ENCODE measurements around the gene CCDC12.
"Not testable (repeated sequence)": the region's sequence is repeated elsewhere in the genome, so short reads cannot be mapped to it uniquely, and the experiment has no call there.

The CCDC12 gene

DNA sequence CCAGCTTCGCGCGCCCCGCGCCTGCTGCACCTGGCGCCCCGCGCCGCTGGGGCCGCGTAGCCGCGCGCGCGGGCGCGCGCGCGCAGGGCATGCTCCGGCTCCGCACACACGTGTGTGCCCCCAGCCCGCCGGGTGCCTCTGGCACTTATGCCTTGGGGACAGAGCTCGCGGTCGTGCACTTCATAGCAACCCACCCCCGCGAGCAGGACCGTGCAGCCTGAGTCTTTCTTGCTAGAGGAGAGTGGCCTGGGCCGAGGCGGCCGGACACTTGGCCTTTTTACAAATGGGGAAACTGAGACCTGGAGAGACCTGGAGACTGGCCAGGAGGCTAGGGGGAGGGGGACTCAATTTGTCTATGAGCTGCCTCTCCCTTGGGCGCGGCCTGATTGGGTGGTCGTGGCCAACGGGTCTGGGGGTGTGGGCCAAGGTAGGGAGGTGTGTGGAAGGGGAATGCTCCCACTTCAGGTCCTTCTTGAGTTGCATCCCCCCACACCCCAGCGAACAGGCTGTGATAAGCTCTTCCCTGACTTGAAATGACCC lies 3.5 kb upstream of the CCDC12 start:
- DNase-seq (ENCODE audit: low read depth, low spot score): no peak

DNA sequence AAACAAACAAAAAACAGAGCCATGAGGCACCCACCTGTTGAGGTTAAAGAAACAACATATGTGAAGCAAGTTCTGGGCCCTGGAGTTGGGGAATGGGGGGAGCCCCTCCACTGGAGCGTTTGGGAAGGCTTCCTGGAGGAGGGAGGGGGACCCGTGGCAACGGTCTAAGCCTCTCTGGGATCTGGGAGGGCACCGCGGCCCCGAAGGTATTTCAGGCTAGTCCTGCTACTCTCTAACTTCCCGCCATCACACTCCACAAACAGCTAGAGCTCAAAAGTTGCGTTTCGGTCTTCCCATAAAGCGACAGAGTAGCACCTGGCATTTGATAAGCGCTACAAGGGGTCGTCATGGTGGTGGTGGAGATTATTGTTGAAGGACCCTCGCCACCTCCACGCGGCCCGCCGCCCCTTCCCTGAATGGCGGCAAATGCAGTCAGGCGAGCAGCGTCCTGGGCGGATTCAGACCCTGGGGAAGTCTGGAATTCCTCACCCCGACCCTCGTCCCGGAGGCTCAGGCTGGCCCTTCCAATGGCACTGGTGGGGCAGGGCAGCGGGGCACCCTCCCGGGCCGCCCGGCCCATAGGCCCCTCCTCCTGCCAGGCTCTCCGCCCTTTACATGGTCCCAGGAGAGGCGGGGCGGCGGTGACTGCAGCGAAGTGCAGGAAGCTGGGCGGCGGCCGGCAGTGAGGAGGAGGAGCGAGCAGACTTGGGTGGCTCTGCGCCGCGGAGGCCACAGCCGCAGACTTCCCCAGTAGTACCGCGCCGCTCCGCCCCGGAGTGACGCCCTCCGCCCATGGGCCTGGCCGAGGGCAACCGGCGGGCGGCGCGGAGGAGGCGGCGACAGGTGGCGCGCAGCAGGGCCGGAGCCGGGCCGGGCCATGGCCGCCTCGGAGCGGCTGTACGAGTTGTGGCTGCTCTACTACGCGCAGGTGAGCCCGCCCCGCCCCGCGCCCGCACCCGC lies 2.7 kb upstream of the CCDC12 start, which contains the start of gene NBEAL2:
NBEAL2 (plus strand) TSS at position 682 of the 960 bp plus-strand sequence; CDS start at position 878, 196 bp downstream.
- DNase-seq (ENCODE audit: low read depth, low spot score): no peak

DNA sequence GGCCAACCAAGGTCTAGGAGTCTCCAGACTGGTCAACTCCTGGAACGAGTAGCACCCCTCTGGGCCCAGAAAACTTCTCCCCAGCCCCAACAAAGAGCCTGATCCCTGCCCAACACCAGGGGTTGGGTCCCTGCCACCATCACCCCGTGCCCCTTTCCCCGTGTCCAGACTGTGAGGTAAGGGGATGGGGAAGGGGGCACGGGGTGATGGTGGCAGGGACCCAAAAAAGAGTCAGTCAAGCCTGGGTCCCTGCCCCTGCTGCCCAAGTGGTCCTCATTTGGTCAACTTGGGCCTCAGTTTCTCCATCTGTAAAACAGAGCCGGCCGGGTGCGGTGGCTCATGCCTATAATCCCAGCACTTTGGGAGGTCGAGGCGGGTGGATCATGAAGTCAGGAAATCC lies 1.8 kb upstream of the CCDC12 start:
- no peak for DNase-seq (ENCODE audit: low read depth, low spot score)

DNA sequence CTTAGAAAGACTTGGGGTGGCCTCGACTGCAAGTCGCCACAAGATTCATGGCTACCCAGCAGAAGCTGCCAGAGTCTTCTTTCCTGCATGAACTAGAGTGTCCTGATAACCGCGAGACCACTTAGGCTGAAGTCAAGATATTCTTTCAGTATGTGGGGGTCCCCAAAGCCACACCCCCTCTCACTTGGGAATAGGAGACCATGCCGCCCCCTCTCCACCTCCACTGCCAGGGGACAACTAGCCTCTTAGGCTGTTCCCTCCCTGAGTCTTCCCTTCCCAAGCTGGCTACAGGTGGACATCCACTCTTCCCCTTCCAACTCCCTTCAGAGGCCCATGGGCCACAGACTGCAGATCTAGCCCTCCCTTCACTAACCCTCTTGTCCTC lies 1.3 kb upstream of the CCDC12 start:
- no peak for DNase-seq (ENCODE audit: low read depth, low spot score)

DNA sequence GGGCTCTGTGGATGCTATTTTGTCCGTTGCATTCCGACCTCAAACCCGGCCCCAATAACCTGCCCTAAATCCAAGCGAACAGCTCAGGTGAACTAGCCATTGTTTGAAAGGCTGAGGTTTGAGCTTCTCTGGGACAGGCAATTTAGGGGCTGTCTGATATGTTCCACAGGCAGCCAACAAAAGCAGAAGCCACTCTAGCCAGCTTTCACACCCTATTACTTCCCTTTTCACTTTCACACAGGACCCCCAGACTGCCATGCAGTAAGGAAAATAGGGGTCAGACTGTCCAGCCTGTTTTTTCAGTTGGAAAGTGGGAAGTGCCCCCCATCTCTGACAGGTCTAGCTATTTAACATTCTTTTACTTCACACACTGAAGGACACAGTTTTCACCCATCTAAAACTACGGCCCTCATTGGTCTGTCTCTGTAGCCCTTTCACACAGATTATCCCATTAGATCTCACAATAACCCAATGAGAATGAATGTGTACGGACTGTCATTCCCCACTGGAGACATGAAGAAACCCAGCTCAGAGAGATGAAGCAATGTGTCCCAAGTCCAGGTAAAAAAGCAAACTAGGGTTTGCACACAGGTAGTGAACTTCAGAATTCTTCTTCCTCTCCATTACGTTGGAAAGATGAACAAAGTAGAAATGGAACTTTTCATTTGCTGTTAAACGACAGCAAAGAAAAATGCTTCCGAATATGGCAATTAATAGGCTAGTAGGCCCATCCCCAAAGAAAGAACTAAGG lies 1.9 kb downstream of the CCDC12 start:
- DNase-seq (ENCODE audit: low read depth, low spot score): no peak

DNA sequence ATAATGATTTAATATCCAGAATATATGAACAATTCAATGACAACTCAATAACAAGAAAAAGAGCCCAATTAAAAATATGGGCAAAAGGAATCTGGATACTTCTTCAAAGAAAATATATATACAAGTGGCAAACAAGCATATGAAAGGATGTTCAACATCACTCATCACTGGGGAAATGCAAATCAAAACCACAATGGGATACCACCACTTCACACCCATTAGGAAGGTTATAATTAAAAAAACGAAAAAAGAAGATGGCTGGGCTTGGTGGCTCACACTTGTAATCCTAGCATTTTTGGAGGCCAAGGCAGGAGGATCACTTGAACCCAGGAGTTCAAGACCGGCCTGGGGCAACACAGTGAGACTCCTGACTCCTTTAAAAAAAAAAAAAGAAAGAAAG lies 4.1 kb downstream of the CCDC12 start:
- no peak for DNase-seq (ENCODE audit: low read depth, low spot score)

DNA sequence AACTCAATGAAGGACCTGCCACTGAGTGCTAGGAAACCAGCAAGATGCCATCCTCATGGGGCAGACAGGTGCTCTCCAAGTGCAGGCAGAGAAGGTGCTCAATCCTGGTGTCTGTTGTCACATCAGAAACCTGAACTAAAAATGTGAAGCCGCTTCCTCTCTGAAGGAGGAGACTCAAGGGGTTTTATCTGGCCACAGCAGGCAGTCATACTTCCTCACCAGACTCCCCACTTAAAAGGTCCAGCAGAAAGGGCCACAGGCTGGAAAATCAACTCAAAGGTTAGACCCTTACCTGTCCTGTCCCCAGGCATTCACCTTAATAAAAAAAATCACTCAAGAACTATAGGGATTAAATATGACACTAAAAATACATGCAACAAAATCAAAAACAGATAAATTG lies 4.8 kb downstream of the CCDC12 start:
- DNase-seq (ENCODE audit: low read depth, low spot score): no peak

DNA sequence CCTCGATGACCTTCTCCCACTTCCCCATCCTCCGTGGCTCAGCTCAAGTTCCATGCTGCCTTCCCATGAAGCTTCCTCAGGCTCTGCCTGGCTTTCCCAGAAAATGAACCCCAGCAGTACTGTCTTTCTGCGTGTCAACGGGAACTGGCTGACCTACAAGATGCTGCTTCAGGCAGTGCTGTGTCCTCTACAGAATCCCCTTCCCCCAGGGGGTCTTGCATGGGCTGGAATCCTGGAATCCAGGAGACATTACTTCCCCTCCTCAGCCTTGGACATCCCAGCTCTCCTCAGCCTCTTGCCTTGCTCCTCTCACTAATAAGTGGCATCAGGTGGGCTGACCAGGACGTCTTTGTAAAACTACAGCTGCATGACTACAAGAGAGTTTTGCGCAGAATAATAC lies 5.4 kb downstream of the CCDC12 start:
- DNase-seq (ENCODE audit: low read depth, low spot score): no peak

DNA sequence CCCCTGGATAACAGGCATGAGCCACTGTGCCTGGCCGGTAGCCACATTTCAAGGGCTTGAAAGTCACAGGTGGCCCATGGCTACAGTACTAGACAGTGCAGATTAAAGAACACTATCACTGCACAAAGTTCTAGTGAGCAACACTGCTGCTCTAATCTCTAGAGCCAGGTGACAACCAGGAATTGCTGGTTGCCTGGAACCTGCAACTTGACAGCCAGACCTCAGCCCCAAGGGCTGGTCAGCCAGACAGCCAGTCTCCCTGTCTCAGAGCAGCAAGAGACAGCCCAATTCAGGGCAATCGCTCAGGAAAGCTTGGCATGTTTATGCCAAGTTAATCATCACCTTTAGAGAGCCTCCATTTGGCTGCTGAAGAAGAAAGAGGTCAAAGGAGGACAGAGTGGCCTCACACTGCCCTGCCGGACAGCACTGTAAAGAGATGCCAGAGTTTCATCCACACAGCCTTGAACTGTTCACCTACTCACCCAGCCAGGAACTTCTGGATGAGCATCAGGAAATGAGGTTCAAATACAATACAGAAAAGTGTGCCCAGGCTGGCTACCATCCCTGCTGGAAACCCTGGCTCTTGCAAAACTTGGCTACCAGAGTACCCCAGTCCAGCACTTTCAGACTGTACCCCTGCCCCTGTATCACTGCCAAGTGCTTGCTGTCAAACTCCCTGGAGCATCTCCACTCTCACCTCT lies 6.0 kb downstream of the CCDC12 start:
- no peak for DNase-seq (ENCODE audit: low read depth, low spot score)

DNA sequence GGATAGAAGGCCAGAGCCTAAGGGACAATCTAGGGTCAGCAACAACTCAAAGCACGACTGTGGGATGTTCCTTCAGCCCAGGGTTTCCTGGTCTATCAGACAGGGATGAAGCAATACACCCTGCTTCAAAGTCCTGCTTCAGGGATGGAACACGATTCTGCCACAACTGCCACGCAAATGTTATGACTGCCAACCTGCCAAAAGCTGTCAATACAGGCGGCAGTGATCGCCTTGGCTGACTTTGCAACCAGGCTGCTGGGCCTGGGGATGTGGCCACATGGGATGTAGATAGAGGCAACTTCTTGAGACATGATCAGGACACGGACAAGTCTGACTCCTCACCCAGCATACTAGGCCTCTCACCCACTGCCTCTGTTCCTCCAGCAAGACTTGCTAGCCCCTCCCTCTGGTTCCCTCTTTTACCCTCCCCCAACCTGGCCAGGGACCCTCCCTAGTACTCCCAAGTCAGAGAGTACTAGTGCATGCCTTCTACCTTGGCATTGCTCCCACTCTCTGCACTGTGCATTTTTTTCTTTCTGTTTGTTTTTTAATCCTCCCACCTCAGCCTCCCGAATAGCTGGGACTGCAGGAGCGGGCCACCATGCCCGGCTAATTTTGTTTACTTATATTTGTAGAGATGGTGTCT lies 7.6 kb downstream of the CCDC12 start:
- no peak for DNase-seq (ENCODE audit: low read depth, low spot score)

DNA sequence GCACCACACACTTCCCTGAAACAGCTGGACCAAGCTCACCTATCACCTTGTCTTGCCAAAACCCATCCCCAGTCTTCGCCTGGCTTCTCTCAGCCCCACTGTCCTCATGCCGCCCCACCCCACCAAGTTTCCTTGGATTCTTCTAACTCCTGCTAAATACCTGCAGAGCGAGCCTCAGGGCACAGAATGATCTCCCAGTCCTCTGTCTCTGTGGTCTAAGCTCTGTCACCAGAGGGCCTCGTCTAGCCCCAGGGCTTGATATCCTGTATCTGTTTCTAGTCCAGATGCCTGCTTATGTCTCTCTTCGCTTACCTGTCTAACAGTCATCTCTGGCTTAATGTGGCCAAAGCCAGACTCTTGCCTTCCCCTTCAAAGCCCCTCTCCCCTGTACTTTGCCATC lies 9.7 kb downstream of the CCDC12 start:
- DNase-seq (ENCODE audit: low read depth, low spot score): no peak

DNA sequence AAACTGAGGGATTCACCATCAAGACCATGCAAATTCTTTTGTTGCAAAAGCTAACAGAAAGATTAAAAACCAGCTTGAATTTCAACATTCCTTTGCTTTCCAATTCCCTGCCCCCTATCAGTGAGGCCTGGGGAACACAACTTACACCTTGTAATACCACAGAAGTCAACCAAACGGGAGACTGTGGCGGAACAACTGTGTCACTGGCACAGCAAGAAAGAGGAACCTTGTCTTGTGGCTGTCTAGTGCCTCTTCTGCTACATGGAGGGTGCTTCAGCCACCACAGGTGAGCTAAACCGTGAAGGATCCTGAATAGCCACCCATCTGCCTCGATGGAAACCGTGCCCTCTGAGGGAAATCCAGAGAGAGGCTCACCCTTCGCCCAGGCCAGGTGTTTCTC lies 11.4 kb downstream of the CCDC12 start:
- no peak for DNase-seq (ENCODE audit: low read depth, low spot score)

DNA sequence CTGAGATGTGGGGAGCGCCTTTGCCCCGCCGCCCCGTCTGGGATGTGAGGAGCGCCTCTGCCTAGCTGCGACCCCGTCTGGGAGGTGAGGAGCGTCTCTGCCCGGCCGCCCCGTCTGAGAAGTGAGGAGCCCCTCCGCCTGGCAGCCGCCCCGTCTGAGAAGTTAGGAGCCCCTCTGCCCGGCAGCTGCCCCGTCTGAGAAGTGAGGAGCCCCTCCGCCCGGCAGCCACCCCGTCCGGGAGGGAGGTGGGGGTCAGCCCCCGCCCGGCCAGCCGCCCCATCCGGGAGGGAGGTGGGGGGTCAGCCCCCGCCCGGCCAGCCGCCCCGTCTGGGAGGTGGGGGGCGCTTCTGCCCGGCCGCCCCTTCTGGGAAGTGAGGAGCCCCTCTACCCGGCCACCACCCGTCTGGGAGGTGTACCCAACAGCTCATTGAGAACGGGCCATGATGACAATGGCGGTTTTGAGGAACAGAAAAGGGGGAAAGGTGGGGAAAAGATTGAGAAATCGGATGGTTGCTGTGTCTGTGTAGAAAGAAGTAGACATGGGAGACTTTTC lies 12.4 kb downstream of the CCDC12 start:
- not testable (repeated sequence) for DNase-seq (ENCODE audit: low read depth, low spot score)

DNA sequence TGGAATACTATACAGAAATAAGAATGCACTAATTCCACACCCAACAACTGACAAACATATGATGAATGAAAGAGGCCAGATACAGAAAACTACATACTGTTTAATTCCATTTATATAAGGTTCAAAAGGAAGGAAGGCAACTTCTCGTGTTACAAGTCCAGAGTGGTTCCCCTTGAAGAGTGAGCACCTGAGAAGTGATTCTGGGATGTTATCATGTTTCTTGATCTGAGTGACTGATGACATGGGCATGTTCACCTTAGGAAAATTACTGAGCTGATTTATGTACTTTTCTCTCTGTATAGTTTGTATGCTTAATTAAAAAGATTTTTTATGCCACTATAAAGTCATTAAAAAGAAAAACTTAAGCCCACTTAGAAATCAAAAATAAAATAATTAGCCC lies 13.6 kb downstream of the CCDC12 start:
- DNase-seq (ENCODE audit: low read depth, low spot score): no peak

DNA sequence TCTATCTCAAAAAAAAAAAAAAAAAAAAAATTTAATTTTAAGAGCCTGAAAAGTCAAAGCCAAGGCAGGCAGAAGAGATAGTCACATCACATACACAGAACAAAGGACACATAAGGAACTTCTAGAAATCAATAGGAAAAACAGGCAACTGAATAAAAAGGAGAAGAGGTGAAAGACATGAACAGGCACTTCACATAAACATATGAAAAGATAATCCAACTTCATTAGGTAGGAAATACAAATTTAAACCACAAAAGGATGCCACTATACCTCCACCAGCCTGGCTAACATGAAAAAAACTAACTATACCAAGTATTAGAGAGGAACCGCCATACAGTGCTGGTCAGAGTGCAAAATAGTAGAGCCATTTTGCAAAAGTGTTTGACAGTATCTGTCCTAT lies 14.1 kb downstream of the CCDC12 start:
- DNase-seq (ENCODE audit: low read depth, low spot score): no peak

DNA sequence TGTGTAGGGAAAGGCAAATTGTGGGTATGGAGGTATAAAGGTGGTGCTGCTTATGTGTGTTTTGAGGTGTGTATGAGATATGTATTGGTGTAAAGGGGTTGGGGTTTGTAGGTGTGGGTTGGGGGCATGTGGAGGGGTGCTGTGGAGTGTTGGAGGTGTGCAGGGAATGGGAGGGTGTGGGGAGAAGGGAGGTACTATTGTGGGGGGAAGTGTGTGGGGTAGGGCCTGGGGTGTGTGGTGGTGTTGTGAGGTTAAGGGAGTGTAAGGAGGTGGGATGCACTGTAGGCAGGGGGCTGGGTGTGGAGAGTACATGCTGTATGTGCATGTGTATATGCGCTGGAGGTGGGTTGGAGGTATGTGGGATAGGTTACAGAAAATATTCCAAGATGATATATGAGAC lies 15.7 kb downstream of the CCDC12 start:
- no peak for DNase-seq (ENCODE audit: low read depth, low spot score)

DNA sequence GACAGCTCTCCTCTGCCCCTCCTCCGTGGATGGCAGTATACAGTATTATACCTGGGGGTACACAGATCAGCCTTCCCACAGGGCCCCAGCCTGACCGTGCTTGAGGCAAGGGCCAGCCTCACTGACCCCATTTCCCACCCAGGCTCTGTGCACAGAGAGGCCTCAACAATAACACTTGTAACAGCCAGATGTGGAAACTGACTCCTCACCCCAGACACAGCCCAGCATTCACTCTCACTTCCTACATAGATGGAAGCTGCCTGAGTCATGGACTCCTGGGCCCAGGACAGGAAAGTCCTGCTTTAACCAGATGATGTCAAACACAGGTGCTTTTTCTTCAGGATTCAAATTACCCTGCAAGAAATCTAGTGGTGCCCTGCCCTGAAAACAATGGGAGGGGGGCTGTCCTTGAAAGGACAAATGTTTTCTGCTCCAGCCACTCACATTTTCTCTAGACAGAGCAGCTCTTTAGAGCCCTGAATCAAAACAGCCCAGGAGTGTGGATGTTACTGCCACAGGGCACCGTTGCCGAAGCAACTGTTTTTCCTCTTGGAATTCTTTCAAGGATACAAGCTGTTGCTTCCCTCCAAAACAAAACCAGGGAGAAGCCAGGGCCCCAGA lies 16.4 kb downstream of the CCDC12 start:
- DNase-seq (ENCODE audit: low read depth, low spot score): no peak

DNA sequence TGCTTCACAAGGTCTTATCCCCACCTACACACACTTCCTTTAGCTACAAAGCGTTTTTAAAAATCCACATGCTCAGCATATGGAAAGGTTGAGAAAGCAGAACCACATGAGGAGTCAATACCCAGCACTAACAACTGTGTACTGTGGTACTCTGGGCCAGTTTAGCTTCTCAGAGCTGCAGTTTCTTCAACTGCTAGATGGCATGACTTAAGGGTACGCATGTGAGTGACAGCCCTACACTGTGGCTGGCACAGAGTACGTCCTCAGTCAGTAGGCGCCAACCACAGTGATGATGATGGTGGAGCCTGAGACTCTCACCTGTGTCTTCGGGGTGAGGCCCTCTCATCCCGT lies 17.4 kb downstream of the CCDC12 start:
- no peak for DNase-seq (ENCODE audit: low read depth, low spot score)

DNA sequence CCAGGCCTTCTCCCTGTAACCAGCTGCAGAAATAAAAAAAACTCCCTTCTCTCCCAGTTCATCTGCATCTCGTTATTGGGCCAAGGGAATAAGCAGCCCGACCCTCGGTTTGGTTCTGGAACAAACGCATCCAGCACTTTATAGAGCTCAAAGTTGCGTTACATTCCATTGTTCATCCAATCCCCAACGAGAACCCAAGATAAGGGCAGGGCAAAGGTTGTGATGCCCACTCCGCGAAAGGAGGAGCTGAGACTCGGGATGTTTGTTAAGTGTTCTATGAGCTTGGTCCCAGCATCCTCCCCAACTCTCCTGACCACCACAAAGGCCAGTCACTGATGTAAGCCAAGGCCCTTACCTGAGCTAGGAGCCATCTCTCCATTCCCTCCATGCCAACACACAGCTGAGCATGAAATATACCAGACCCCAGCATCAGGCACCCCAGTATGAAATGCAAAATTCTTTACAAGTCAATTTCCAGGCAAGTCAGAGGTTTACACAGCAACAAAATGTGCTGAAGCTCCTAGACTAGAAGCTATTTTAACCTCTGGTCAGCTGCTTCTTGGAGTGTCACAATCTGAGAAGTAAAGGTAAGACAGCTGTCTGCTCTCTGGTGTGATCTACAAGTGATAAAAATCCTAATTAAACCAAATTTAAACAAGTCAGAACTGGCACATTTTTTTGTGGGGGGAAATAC lies 17.9 kb downstream of the CCDC12 start:
- no peak for DNase-seq (ENCODE audit: low read depth, low spot score)

Measured in brain pericyte (primary cell).